GM12878 (cell line): ENCODE results near the gene SLC17A8. TPM values are rescaled to one million over a fixed set of nuclear protein-coding genes. Genes with fewer than 3 reads are reported as not detected.

Source experiments
- ATAC-seq: fragments of 200-7000 bp; cut with Tn5 transposase; 3 replicates; pipeline ENCODE4 v1.9.1; 2020; ENCODE audit warnings: mild to moderate bottlenecking, moderate library complexity
- BruUV-seq: library from RNA; stranded (reverse); fragments of 400-500 nt; replicated peaks from 2 replicates; lab custom pipeline; 2021; lab: Mats Ljungman, UMichigan
- CTCF ChIA-PET: fragments of 300-600 bp; sonication (Branson Sonifier 250); formaldehyde crosslinking; extraction: SDS; loops from one replicate; lab custom pipeline; 2021; ENCODE audit warnings: inconsistent platforms; lab: Yijun Ruan, JAX
- POLR2A ChIA-PET: fragments of 350-600 bp; formaldehyde crosslinking; extraction: SDS; loops from one replicate; lab custom pipeline; 2021; ENCODE audit warnings: inconsistent platforms; lab: Charles Lee
- RAD21 ChIA-PET: fragments of 300-600 bp; sonication (Branson Sonifier 250); formaldehyde crosslinking; loops from one replicate; lab custom pipeline; 2023; ENCODE audit warnings: antibody characterized with exemption; ENCODE audit not compliant: unreplicated experiment; lab: Charles Lee
- SMC1A ChIA-PET: fragments of 300-600 bp; sonication (Branson Sonifier 250); formaldehyde crosslinking; loops from one replicate; lab custom pipeline; 2023; ENCODE audit not compliant: unreplicated experiment, uncharacterized antibody; lab: Charles Lee
- DNase-seq: peaks from one replicate; pipeline ENCODE4 v3.0.0-alpha.2; 2011; ENCODE audit warnings: low read depth, low spot score
- FAIRE-seq: peaks from 3 replicates; lab custom pipeline; 2011; peaks lifted over from hg19 to GRCh38; lab: Jason Lieb, UNC
- H2AFZ ChIP-seq: 2 replicates; pipeline ENCODE4 v1.6.0; 2011; ENCODE audit warnings: low read depth, low read length, control low read depth; ENCODE audit not compliant: control insufficient read depth
- H3K27ac ChIP-seq: 2 replicates; pipeline ENCODE4 v1.5.1; 2011; ENCODE audit warnings: control low read depth; ENCODE audit not compliant: control insufficient read depth, insufficient read depth
- H3K27me3 ChIP-seq, 2 experiments: replicated peaks in 1 of 2; 2 replicates each; pipeline versions ENCODE4 v1.6.0 to v1.6.1; 2011; ENCODE audit warnings: low read length in 1 of 2; ENCODE audit not compliant: control insufficient read depth in 2 of 2, insufficient read depth in 2 of 2
- H3K36me3 ChIP-seq, 2 experiments: 2 replicates each; pipeline ENCODE4 v1.5.1; 2011; ENCODE audit warnings: low read length in 1 of 2; ENCODE audit not compliant: control insufficient read depth in 2 of 2, insufficient read depth in 2 of 2
- H3K4me1 ChIP-seq: 2 replicates; pipeline ENCODE4 v1.6.1; 2011; ENCODE audit warnings: mild to moderate bottlenecking, low read length, moderate library complexity, mixed read lengths; ENCODE audit not compliant: control insufficient read depth, insufficient read depth
- H3K4me2 ChIP-seq: 2 replicates; pipeline ENCODE4 v1.6.0; 2011; ENCODE audit warnings: control low read depth; ENCODE audit not compliant: control insufficient read depth, insufficient read depth
- H3K4me3 ChIP-seq: fragments of 200-600 bp; sonication (generic); 2 replicates; pipeline ENCODE4 v1.5.1; 2016
- H3K79me2 ChIP-seq: 2 replicates; pipeline ENCODE4 v1.6.0; 2011; ENCODE audit warnings: low read length; ENCODE audit not compliant: control insufficient read depth, insufficient read depth
- H3K9ac ChIP-seq: 2 replicates; pipeline ENCODE4 v1.8.0; 2011; ENCODE audit warnings: low read length, control low read depth, mixed read lengths; ENCODE audit not compliant: control insufficient read depth, insufficient read depth
- H3K9me3 ChIP-seq: replicated peaks from 3 replicates; pipeline ENCODE4 v1.5.1; 2011; ENCODE audit warnings: mild to moderate bottlenecking, low read length; ENCODE audit not compliant: control insufficient read depth, insufficient read depth
- H4K20me1 ChIP-seq: 2 replicates; pipeline ENCODE4 v1.6.0; 2011; ENCODE audit not compliant: control insufficient read depth, insufficient read depth
- BACH1 ChIP-seq: fragments of 450-650 bp; IDR thresholded peaks from 2 replicates; pipeline ENCODE4 v1.6.1; 2017; ENCODE audit warnings: mild to moderate bottlenecking, borderline replicate concordance
- CEBPB ChIP-seq, 2 experiments: fragments of 150-350 bp in 1 of 2; IDR thresholded peaks; 2 replicates each; pipeline ENCODE4 v1.6.1; 2012 to 2014; ENCODE audit warnings: low read depth in 2 of 2, low read length in 2 of 2, borderline replicate concordance in 1 of 2, inconsistent platforms in 1 of 2
- CHD1 ChIP-seq: IDR thresholded peaks from 2 replicates; pipeline ENCODE4 v1.6.1; 2012; ENCODE audit warnings: low read depth, low read length, improper control_type of control experiment
- CUX1 ChIP-seq: IDR thresholded peaks from 2 replicates; pipeline ENCODE4 v1.6.1; 2012; ENCODE audit warnings: improper control_type of control experiment, low read depth, low read length; ENCODE audit not compliant: insufficient replicate concordance
- EED ChIP-seq: sonication (generic); IDR thresholded peaks from 2 replicates; pipeline ENCODE4 v1.6.1; 2016; ENCODE audit warnings: antibody characterized with exemption, low read depth
- IRF4 ChIP-seq: IDR thresholded peaks from 2 replicates; pipeline ENCODE4 v1.6.1; 2011; ENCODE audit warnings: low read depth, low read length
- JUNB ChIP-seq: IDR thresholded peaks from 2 replicates; pipeline ENCODE4 v1.6.1; 2016; ENCODE audit warnings: antibody characterized with exemption, mild to moderate bottlenecking
- NBN ChIP-seq: fragments of 450-650 bp; IDR thresholded peaks from 2 replicates; pipeline ENCODE4 v1.6.1; 2016
- NFYA ChIP-seq: IDR thresholded peaks from 2 replicates; pipeline ENCODE4 v1.6.1; 2011; ENCODE audit warnings: low read depth, mild to moderate bottlenecking, low read length, improper control_type of control experiment, borderline replicate concordance
- NR2C2 ChIP-seq: IDR thresholded peaks from 2 replicates; pipeline ENCODE4 v1.6.1; 2011; ENCODE audit warnings: borderline replicate concordance, low read depth; ENCODE audit not compliant: control insufficient read depth, insufficient read length
- RAD21 ChIP-seq: IDR thresholded peaks from 2 replicates; pipeline ENCODE4 v1.6.1; 2011; ENCODE audit warnings: mild to moderate bottlenecking, low read depth, low read length, moderate library complexity; ENCODE audit not compliant: insufficient read depth
- RAD51 ChIP-seq: fragments of 450-650 bp; IDR thresholded peaks from 2 replicates; pipeline ENCODE4 v1.6.1; 2016; ENCODE audit warnings: moderate library complexity, mild to moderate bottlenecking, inconsistent platforms
- STAT1 ChIP-seq: fragments of 450-650 bp; conservative IDR thresholded peaks from 2 replicates; pipeline ENCODE4 v1.6.1; 2014; ENCODE audit warnings: antibody characterized with exemption, mild to moderate bottlenecking
- USF2 ChIP-seq: IDR thresholded peaks from 2 replicates; pipeline ENCODE4 v1.6.1; 2011; ENCODE audit warnings: low read depth, low read length, improper control_type of control experiment, borderline replicate concordance
- YBX1 ChIP-seq: fragments of 450-650 bp; IDR thresholded peaks from 2 replicates; pipeline ENCODE4 v1.6.1; 2016; ENCODE audit warnings: antibody characterized with exemption
- WGBS: methylation state at CpG from one replicate; pipeline ENCODE4 v1.1.6; 2016; ENCODE audit warnings: low lambda C conversion rate; ENCODE audit not compliant: insufficient replicate concordance, insufficient coverage; ENCODE audit errors: missing lambda C conversion rate; 5-methylcytosine and 5-hydroxymethylcytosine counted together
- in situ Hi-C: fragments of 300-500 bp; cut with MboI; formaldehyde crosslinking; loops from 9 replicates; pipeline ENCODE4 v1.14.3; 2018; ENCODE audit warnings: mixed read lengths
- intact Hi-C: fragments of 100-400 bp; cut with micrococcal nuclease; formaldehyde crosslinking; loops from one replicate; pipeline ENCODE4 v1.14.2; 2022; ENCODE audit not compliant: unreplicated experiment
- polyA plus RNA-seq, 11 experiments: library from polyadenylated mRNA; depleted of rRNA in 4 of 11; unstranded in 6 of 11; stranded (reverse) in 5 of 11; fragments of >200 nt; fragmentation: Nextera tagmentation in 4 of 11; fragmentation: Illumina TruSeq in 1 of 11; extraction: Ambion mirVana in 4 of 11; extraction: Trizol in 1 of 11; gene quantifications; 1 replicate in 1 of 11; 2 replicates in 10 of 11; pipeline versions ENCODE4 v1.2.1 to v1.2.3, GENCODE V29; 2011 to 2016; ENCODE audit warnings: inconsistent platforms in 2 of 11, missing spikeins in 2 of 11, low read depth in 1 of 11
- total RNA-seq, 4 experiments: library from RNA; depleted of rRNA in 3 of 4; stranded (reverse); fragments of >200 nt in 3 of 4; fragmentation: Illumina TruSeq in 1 of 4; extraction: Trizol in 1 of 4; gene quantifications; 2 replicates each; pipeline versions ENCODE4 v1.2.1 to v1.2.3, GENCODE V29; 2013 to 2021

The SLC17A8 gene
- total and polyA plus RNA-seq, 10 of the 15 experiments (the other 5 are each of a cell fraction or from before 2014, with no cell fraction given), result 0.18 TPM; not detected in 9

DNA sequence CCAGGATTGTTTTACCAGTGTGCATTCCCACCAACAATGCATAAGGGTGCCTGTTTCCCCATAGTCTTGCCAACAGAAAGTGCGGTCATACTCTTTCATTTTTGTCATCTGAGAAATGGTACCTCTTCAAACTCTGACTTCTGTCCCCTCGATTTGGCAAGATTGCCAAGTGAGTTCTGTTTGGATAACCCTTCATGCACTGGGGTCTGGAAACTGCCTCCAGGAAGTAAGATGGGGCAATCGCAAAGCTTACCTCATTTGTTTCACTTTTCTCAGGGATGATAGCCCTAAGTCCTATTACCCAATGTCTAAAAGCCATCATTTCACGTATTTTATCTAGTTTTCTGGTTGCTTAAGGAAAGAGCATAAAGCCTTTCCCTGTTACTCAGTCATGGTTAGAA lies 88.2 kb downstream of the SLC17A8 start:
- POLR2A ChIA-PET, result no interaction called here

More for the DNA sequence above, 88.2 kb downstream of the SLC17A8 start:
- no peak overlapping the region for H2AFZ ChIP-seq
- H3K27me3 ChIP-seq, result peaks cover 0 to 2% of the 10 kb centered on the region in 2 experiments; a peak in 1 of 4 replicates
- no peaks in the 10 kb centered on the region for H3K79me2 ChIP-seq
- SMC1A ChIA-PET, result no interaction called here
- CTCF ChIA-PET, result interaction anchor here (0.6 kb wide), 1 partner anchor 22 kb away, joined by 4 read pairs; no protein-coding TSS in a partner anchor
- no peak overlapping the region for H3K9ac ChIP-seq
- intact Hi-C loops (no loop called here), in situ Hi-C loops (no loop called here)
- BruUV-seq, result no TSS peak
- 36% methylated on average over 4 of the region's 4 CpGs for WGBS
- ATAC-seq (no peak), FAIRE-seq (no peak), DNase-seq (no peak)
- TF ChIP-seq YBX1 (no peak), NFYA (no peak), RAD21 (no peak), CHD1 (no peak), NR2C2 (no peak), CEBPB (IDR thresholded peaks at IDR 0.05; ENCODE audit: borderline replicate concordance in 1 of 2, low read depth in 2 of 2, low read length in 2 of 2) (no peak), BACH1 (no peak), JUNB (no peak), RAD51 (no peak), IRF4 (no peak), STAT1 (no peak), CUX1 (no peak), EED (no peak), USF2 (no peak), NBN (no peak)
- no peaks in the 10 kb centered on the region for H3K9me3 ChIP-seq
- no peaks in the 10 kb centered on the region for H3K4me1 ChIP-seq
- RAD21 ChIA-PET, result no interaction called here
- H3K27ac ChIP-seq, result no peak overlapping the region
- no peak overlapping the region for H3K4me2 ChIP-seq
- no peaks in the 10 kb centered on the region for H3K36me3 ChIP-seq
- no peak overlapping the region for H3K4me3 ChIP-seq
- no peaks in the 10 kb centered on the region for H4K20me1 ChIP-seq
